Gastrocnemius medialis (tissue), 4 donors: ENCODE measurements around the gene JADE1.

Experiments used
- POLR2A ChIP-seq, 2 donors: fragments of 450-650 bp; IDR thresholded peaks; one replicate each; pipeline ENCODE4 v1.6.1; 2017; ENCODE audit warnings: antibody characterized with exemption in 2 of 2, mild to moderate bottlenecking in 2 of 2, moderate library complexity in 2 of 2
- TF ChIP-seq, protein P1 (sequence below), 5 experiments: fragments of 450-650 bp in 3 of 5; fragments of 200-600 bp in 2 of 5; sonication (generic) in 2 of 5; IDR thresholded peaks in 4 of 5; conservative IDR thresholded peaks in 1 of 5; 1 replicate in 4 of 5; 2 replicates in 1 of 5; pipeline ENCODE4 v1.5.1; 2016 to 2019; ENCODE audit warnings: antibody characterized with exemption in 5 of 5, mild to moderate bottlenecking in 3 of 5, moderate library complexity in 3 of 5

DNA sequence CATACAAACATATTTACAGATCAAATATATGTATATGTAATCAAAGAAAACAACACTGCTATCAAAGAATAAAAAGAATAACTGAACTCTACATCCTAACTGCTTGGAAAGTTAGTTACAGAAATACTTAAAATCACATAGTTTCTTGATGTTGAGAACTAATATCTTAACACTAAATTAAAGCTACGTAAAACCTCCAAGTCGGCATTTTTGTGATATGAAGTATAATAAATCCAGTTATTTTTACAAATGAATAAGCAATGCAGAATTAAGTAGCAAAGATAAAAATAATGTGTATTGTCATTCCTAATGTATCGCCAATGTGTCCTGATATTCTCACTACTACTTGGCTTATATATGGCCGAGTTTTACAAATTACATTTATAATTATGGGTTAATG is 68.4 kb downstream of the JADE1 start:
- TF ChIP-seq, protein P1, sequence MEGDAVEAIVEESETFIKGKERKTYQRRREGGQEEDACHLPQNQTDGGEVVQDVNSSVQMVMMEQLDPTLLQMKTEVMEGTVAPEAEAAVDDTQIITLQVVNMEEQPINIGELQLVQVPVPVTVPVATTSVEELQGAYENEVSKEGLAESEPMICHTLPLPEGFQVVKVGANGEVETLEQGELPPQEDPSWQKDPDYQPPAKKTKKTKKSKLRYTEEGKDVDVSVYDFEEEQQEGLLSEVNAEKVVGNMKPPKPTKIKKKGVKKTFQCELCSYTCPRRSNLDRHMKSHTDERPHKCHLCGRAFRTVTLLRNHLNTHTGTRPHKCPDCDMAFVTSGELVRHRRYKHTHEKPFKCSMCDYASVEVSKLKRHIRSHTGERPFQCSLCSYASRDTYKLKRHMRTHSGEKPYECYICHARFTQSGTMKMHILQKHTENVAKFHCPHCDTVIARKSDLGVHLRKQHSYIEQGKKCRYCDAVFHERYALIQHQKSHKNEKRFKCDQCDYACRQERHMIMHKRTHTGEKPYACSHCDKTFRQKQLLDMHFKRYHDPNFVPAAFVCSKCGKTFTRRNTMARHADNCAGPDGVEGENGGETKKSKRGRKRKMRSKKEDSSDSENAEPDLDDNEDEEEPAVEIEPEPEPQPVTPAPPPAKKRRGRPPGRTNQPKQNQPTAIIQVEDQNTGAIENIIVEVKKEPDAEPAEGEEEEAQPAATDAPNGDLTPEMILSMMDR (IDR thresholded peaks at IDR 0.05 in 4 of 5, conservative IDR thresholded peaks at IDR 0.05 in 1 of 5), result no peak
- no peak for TF ChIP-seq POLR2A (IDR thresholded peaks at IDR 0.05)
